HepG2 (cell line): Measurements from ENCODE around the gene MRI1. TPM values are rescaled to one million over a fixed set of nuclear protein-coding genes. Genes with fewer than 3 reads are reported as not detected.

ENCODE experiments used
- ATAC-seq: fragments of 200-7000 bp; cut with Tn5 transposase; 3 replicates; pipeline ENCODE4 v1.9.1; 2020; ENCODE audit warnings: mild to moderate bottlenecking, moderate library complexity
- BruUV-seq: library from RNA; stranded (reverse); fragments of 400-500 nt; replicated peaks from 2 replicates; lab custom pipeline; 2021; lab: Mats Ljungman, UMichigan
- CTCF ChIA-PET: fragments of 300-600 bp; formaldehyde crosslinking; extraction: SDS; loops from one replicate; lab custom pipeline; 2021; ENCODE audit warnings: low total read pairs, inconsistent platforms, low intra/inter-chr PET ratio; lab: Yijun Ruan, JAX
- POLR2A ChIA-PET: fragments of 350-600 bp; sonication (Branson Sonifier 250); formaldehyde crosslinking; loops from one replicate; lab custom pipeline; 2020; ENCODE audit warnings: antibody characterized with exemption, inconsistent platforms; lab: Yijun Ruan, JAX
- DNase-seq: peaks from one replicate; pipeline ENCODE4 v3.0.0-alpha.2; 2015; ENCODE audit warnings: low spot score
- FAIRE-seq: peaks from 3 replicates; lab custom pipeline; 2011; peaks lifted over from hg19 to GRCh38; lab: Jason Lieb, UNC
- H2AFZ ChIP-seq: one replicate; pipeline ENCODE4 v1.6.1; 2011; ENCODE audit warnings: low read length, inconsistent platforms
- H3K27ac ChIP-seq: fragments of 300-600 bp; 3 replicates; pipeline ENCODE4 v1.8.0; 2011; ENCODE audit warnings: mixed run types, mild to moderate bottlenecking, mixed read lengths, low read length, inconsistent platforms; ENCODE audit not compliant: insufficient read depth; ENCODE audit errors: extremely low read length
- H3K27me3 ChIP-seq, 2 experiments: fragments of 200-600 bp in 1 of 2; 2 replicates in 1 of 2; 3 replicates in 1 of 2; pipeline versions ENCODE4 v1.6.0 to v1.8.0; 2011; ENCODE audit warnings: low read length in 2 of 2, mild to moderate bottlenecking in 2 of 2, moderate library complexity in 2 of 2, inconsistent platforms in 1 of 2; ENCODE audit not compliant: insufficient read depth in 2 of 2, control insufficient read depth in 1 of 2
- H3K36me3 ChIP-seq, 2 experiments: fragments of 200-600 bp in 1 of 2; replicated peaks in 1 of 2; 2 replicates in 1 of 2; 3 replicates in 1 of 2; pipeline versions ENCODE4 v1.5.1 to v1.8.0; 2011; ENCODE audit warnings: low read length in 2 of 2, inconsistent platforms in 1 of 2; ENCODE audit not compliant: insufficient read depth in 2 of 2, control insufficient read depth in 1 of 2
- H3K4me1 ChIP-seq: 2 replicates; pipeline ENCODE4 v1.5.1; 2012; ENCODE audit warnings: low read length, inconsistent platforms; ENCODE audit not compliant: insufficient read depth
- H3K4me2 ChIP-seq: 2 replicates; pipeline ENCODE4 v1.6.0; 2011; ENCODE audit warnings: low read depth, low read length, inconsistent platforms
- H3K4me3 ChIP-seq, 3 experiments: fragments of 200-600 bp in 1 of 3; sonication (generic), shearing (Covaris generic) in 1 of 3; replicated peaks in 1 of 3; 2 replicates each; pipeline ENCODE4 v1.5.1; 2011 to 2016; ENCODE audit warnings: low read length in 3 of 3, inconsistent platforms in 2 of 3, low read depth in 2 of 3, mild to moderate bottlenecking in 2 of 3, control low read depth in 1 of 3, mixed read lengths in 1 of 3; ENCODE audit not compliant: insufficient read depth in 1 of 3
- H3K79me2 ChIP-seq: one replicate; pipeline ENCODE4 v1.6.1; 2011; ENCODE audit warnings: low read length, inconsistent platforms; ENCODE audit not compliant: insufficient read depth
- H3K9ac ChIP-seq: 2 replicates; pipeline ENCODE4 v1.6.0; 2011; ENCODE audit warnings: mild to moderate bottlenecking, low read depth, low read length, inconsistent platforms; ENCODE audit not compliant: insufficient read depth
- H3K9me3 ChIP-seq: 2 replicates; pipeline ENCODE4 v1.5.1; 2012; ENCODE audit warnings: mild to moderate bottlenecking, low read length
- H4K20me1 ChIP-seq: 2 replicates; pipeline ENCODE4 v1.6.0; 2011; ENCODE audit warnings: inconsistent platforms, mild to moderate bottlenecking, low read length, moderate library complexity; ENCODE audit not compliant: insufficient read depth
- AGO2 ChIP-seq: fragments of 200-400 bp; formaldehyde crosslinking; optimal IDR thresholded peaks from 2 replicates; pipeline ENCODE3; 2017; ENCODE audit warnings: mild to moderate bottlenecking, low read depth, low read length, moderate library complexity
- AKNA ChIP-seq: sonication (generic); formaldehyde crosslinking; IDR thresholded peaks from 2 replicates; pipeline ENCODE4 v1.4.0; 2020; ENCODE audit warnings: missing genetic modification reagents, borderline replicate concordance
- ARID2 ChIP-seq: sonication (generic); formaldehyde crosslinking; IDR thresholded peaks from 2 replicates; pipeline ENCODE4 v1.8.1; 2022; ENCODE audit warnings: mild to moderate bottlenecking, missing genetic modification reagents, borderline replicate concordance
- GABPB1 ChIP-seq: IDR thresholded peaks from 2 replicates; pipeline ENCODE4 v1.6.1; 2016; ENCODE audit warnings: mild to moderate bottlenecking, missing genetic modification reagents, moderate library complexity, missing compliant biosample characterization
- GATA4 ChIP-seq: sonication (generic); IDR thresholded peaks from 2 replicates; pipeline ENCODE4 v1.6.1; 2016; ENCODE audit warnings: antibody characterized with exemption, low read depth, borderline replicate concordance
- GTF2F1 ChIP-seq: fragments of 150-350 bp; IDR thresholded peaks from 2 replicates; pipeline ENCODE4 v1.6.1; 2014; ENCODE audit warnings: low read length
- HNRNPL ChIP-seq: fragments of 200-400 bp; formaldehyde crosslinking; IDR thresholded peaks from 2 replicates; pipeline ENCODE4 v1.6.1; 2017; ENCODE audit warnings: mild to moderate bottlenecking, low read depth, low read length
- LBX2 ChIP-seq: sonication (generic); formaldehyde crosslinking; IDR thresholded peaks from 2 replicates; pipeline ENCODE4 v1.5.0; 2020; ENCODE audit warnings: missing genetic modification reagents, mild to moderate bottlenecking, borderline replicate concordance
- NFYB ChIP-seq: sonication (generic); formaldehyde crosslinking; IDR thresholded peaks from 2 replicates; pipeline ENCODE4 v1.4.0; 2020; ENCODE audit warnings: missing genetic modification reagents
- NR1H2 ChIP-seq: sonication (generic); formaldehyde crosslinking; IDR thresholded peaks from 2 replicates; pipeline ENCODE4 v1.8.1; 2022; ENCODE audit warnings: low read depth, missing genetic modification reagents, borderline replicate concordance
- SNRNP70 ChIP-seq: fragments of 200-400 bp; formaldehyde crosslinking; IDR thresholded peaks from 2 replicates; pipeline ENCODE4 v1.6.1; 2017; ENCODE audit warnings: mild to moderate bottlenecking, low read depth, low read length, moderate library complexity
- ZBTB37 ChIP-seq: sonication (generic); formaldehyde crosslinking; IDR thresholded peaks from 2 replicates; pipeline ENCODE4 v1.4.0; 2020; ENCODE audit warnings: mild to moderate bottlenecking, missing genetic modification reagents
- ZBTB38 ChIP-seq: sonication (generic); formaldehyde crosslinking; IDR thresholded peaks from 2 replicates; pipeline ENCODE4 v1.5.1; 2020; ENCODE audit warnings: mild to moderate bottlenecking, missing genetic modification reagents
- ZFAT ChIP-seq: sonication (generic); formaldehyde crosslinking; conservative IDR thresholded peaks from 2 replicates; pipeline ENCODE4 v1.8.1; 2023; ENCODE audit warnings: missing genetic modification reagents, inconsistent platforms
- ZNF704 ChIP-seq: sonication (generic); formaldehyde crosslinking; IDR thresholded peaks from 2 replicates; pipeline ENCODE4 v1.8.1; 2023; ENCODE audit warnings: mild to moderate bottlenecking, inconsistent platforms, moderate library complexity, missing genetic modification reagents, borderline replicate concordance
- ZNF75D ChIP-seq: sonication (generic); formaldehyde crosslinking; IDR thresholded peaks from 2 replicates; pipeline ENCODE4 v1.8.1; 2023; ENCODE audit warnings: missing genetic modification reagents, mild to moderate bottlenecking, borderline replicate concordance
- ZNF761 ChIP-seq: sonication (generic); formaldehyde crosslinking; conservative IDR thresholded peaks from 2 replicates; pipeline ENCODE4 v1.4.0; 2020; ENCODE audit warnings: mild to moderate bottlenecking, missing genetic modification reagents
- ZZZ3 ChIP-seq: sonication (generic); formaldehyde crosslinking; IDR thresholded peaks from 2 replicates; pipeline ENCODE4 v1.4.0; 2020; ENCODE audit warnings: missing genetic modification reagents, mild to moderate bottlenecking, borderline replicate concordance
- WGBS: methylation state at CpG from one replicate; pipeline ENCODE4 v1.1.6; 2017; ENCODE audit warnings: low lambda C conversion rate; 5-methylcytosine and 5-hydroxymethylcytosine counted together
- in situ Hi-C: cut with HindIII; loops from 2 replicates; pipeline ENCODE4 v1.10.0; 2017; ENCODE audit warnings: low pct_unique_long_range_greater_than_20kb; ENCODE audit not compliant: extremely low pct_ligation_motif_present
- intact Hi-C: fragments of 100-400 bp; cut with micrococcal nuclease; formaldehyde crosslinking; loops from one replicate; pipeline ENCODE4 v1.10.0; 2022; ENCODE audit not compliant: unreplicated experiment
- polyA plus RNA-seq, 8 experiments: library from polyadenylated mRNA; depleted of rRNA in 3 of 8; stranded (reverse) in 7 of 8; unstranded in 1 of 8; fragments of >200 nt; fragmentation: Illumina TruSeq in 4 of 8; extraction: Trizol in 4 of 8; gene quantifications; 2 replicates each; pipeline versions ENCODE4 v1.2.1 to v1.2.3, GENCODE V29; 2011 to 2016; ENCODE audit warnings: low read depth in 4 of 8, missing spikeins in 1 of 8, mixed read lengths in 1 of 8; ENCODE audit not compliant: insufficient read depth in 1 of 8
- total RNA-seq, 5 experiments: library from RNA; depleted of rRNA; stranded (reverse); fragments of >200 nt; fragmentation: Illumina TruSeq; extraction: Trizol; gene quantifications; 2 replicates each; pipeline ENCODE4 v1.2.3, GENCODE V29; 2016; ENCODE audit warnings: low read depth in 1 of 5

MRI1 gene
- total and polyA plus RNA-seq, 2 of the 13 experiments (the other 11 are each of a cell fraction or from before 2014, with no cell fraction given), result 20.1 to 20.6 TPM

GRCh38 chr19:13768510-13768909 lies 4.2 kb downstream of the MRI1 start:
- POLR2A ChIA-PET, result no interaction called here
- WGBS, result 95% methylated on average over 7 of the region's 19 CpGs
- Histone ChIP-seq H3K4me1 (peaks cover 29% of the 10 kb centered on the region), H3K4me3 (no peak overlapping the region), H3K79me2 (peaks cover 7% of the 10 kb centered on the region), H3K9ac (no peak overlapping the region), H2AFZ (no peak overlapping the region), H3K36me3 (peaks cover 2 to 8% of the 10 kb centered on the region in 2 experiments; a peak in 2 of 5 replicates), H3K9me3 (no peaks in the 10 kb centered on the region), H4K20me1 (no peaks in the 10 kb centered on the region), H3K27ac (no peak overlapping the region), H3K27me3 (no peaks in the 10 kb centered on the region), H3K4me2 (no peak overlapping the region)
- no peak for DNase-seq
- no peak for FAIRE-seq
- intact Hi-C loops (no loop called here), in situ Hi-C loops (loop anchor here (25.0 kb wide), 1 partner anchor 294 kb away; the partner anchor contains the start of genes MISP3 and PALM3)
- CTCF ChIA-PET, result no interaction called here
- ATAC-seq, result no peak
- no TSS peak for BruUV-seq
- no peak for TF ChIP-seq NFYB (CRISPR knock-in tag)
- TF ChIP-seq ZFAT (CRISPR knock-in tag), result no peak
- TF ChIP-seq ZNF761, result no peak
- no peak for TF ChIP-seq ZZZ3 (CRISPR knock-in tag)
- no peak for TF ChIP-seq GABPB1
- TF ChIP-seq ARID2 (CRISPR knock-in tag), result no peak
- 0 out of 2 replicates have a peak, but pooled peaks have one; percentile 19 for TF ChIP-seq HNRNPL
- no peak for TF ChIP-seq ZNF704 (CRISPR knock-in tag)
- TF ChIP-seq NR1H2 (CRISPR knock-in tag), result no peak
- TF ChIP-seq AGO2, result peak; percentile 73
- no peak for TF ChIP-seq GATA4
- no peak for TF ChIP-seq ZBTB37 (CRISPR knock-in tag)
- TF ChIP-seq AKNA (CRISPR knock-in tag), result no peak
- no peak for TF ChIP-seq LBX2 (CRISPR knock-in tag)
- TF ChIP-seq SNRNP70, result no peak
- TF ChIP-seq ZNF75D (CRISPR knock-in tag), result no peak
- TF ChIP-seq ZBTB38 (CRISPR knock-in tag), result no peak
- no peak for TF ChIP-seq GTF2F1
